ENCODE measurements around the gene CALN1. TPM values are rescaled to one million over a fixed set of nuclear protein-coding genes. Genes with fewer than 3 reads are reported as not detected.
"Not testable (repeated sequence)": the region's sequence is repeated elsewhere in the genome, so short reads cannot be mapped to it uniquely, and the experiment has no call there.

CALN1 gene
- total and polyA plus RNA-seq, 11 donors = not detected

- TF ChIP-seq POLR2A (IDR thresholded peaks at IDR 0.05) (no peak), CTCF (IDR thresholded peaks at IDR 0.05) (no peak)
- intact Hi-C loops (cut with DNase I) = no loop called here
- no peak for DNase-seq
- 80 to 90% (median 86%) methylated on average over 4 of the region's 4 CpGs for WGBS, 4 donors
- H3K4me3 ChIP-seq = no peak overlapping the region
- no peaks in the 10 kb centered on the region for H3K36me3 ChIP-seq
- H3K27me3 ChIP-seq = no peaks in the 10 kb centered on the region
- peaks cover 0 to 7% (median 0%) of the 10 kb centered on the region in 12 donors for H3K9me3 ChIP-seq
- no peak for ATAC-seq
- H3K27ac ChIP-seq = no peak overlapping the region
- H3K4me1 ChIP-seq = no peaks in the 10 kb centered on the region
These were observed 334.4 kb downstream of the CALN1 start for GRCh38 chr7:72077786-72078185.

GRCh38 chr7:72072901-72073300 is 339.2 kb downstream of the CALN1 start:
- ATAC-seq = no peak
- Histone ChIP-seq H3K4me1 (no peaks in the 10 kb centered on the region), H3K27ac (no peak overlapping the region), H3K27me3 (no peaks in the 10 kb centered on the region), H3K4me3 (no peak overlapping the region), H3K36me3 (no peaks in the 10 kb centered on the region), H3K9me3 (peaks cover 0 to 21% (median 9%) of the 10 kb centered on the region in 12 donors)
- DNase-seq = no peak
- intact Hi-C loops (cut with DNase I) = no loop called here
- TF ChIP-seq POLR2A (IDR thresholded peaks at IDR 0.05) = no peak
- no peak for TF ChIP-seq CTCF (IDR thresholded peaks at IDR 0.05)

- no peak for DNase-seq
- no peak for TF ChIP-seq POLR2A (IDR thresholded peaks at IDR 0.05)
- no peak for TF ChIP-seq CTCF (IDR thresholded peaks at IDR 0.05)
These were observed 342.9 kb downstream of the CALN1 start for GRCh38 chr7:72069263-72069662.

GRCh38 chr7:72065764-72066163 is 346.4 kb downstream of the CALN1 start:
- DNase-seq; H3K4me3 ChIP-seq; H3K27me3 ChIP-seq; H3K27ac ChIP-seq; H3K9me3 ChIP-seq; intact Hi-C loops (cut with DNase I); H3K4me1 ChIP-seq; ATAC-seq; H3K36me3 ChIP-seq: not testable (repeated sequence)
- WGBS, 4 donors = 79 to 95% (median 89%) methylated on average over 1 of the region's 1 CpG

More at GRCh38 chr7:72069263-72069662, 342.9 kb downstream of the CALN1 start:
- intact Hi-C loops (cut with DNase I) = no loop called here
- H3K27me3 ChIP-seq = no peaks in the 10 kb centered on the region
- H3K4me1 ChIP-seq = no peaks in the 10 kb centered on the region
- H3K9me3 ChIP-seq = peaks cover 0 to 21% (median 9%) of the 10 kb centered on the region in 12 donors
- no peak overlapping the region for H3K27ac ChIP-seq
- ATAC-seq = no peak
- no peak overlapping the region for H3K4me3 ChIP-seq
- no peaks in the 10 kb centered on the region for H3K36me3 ChIP-seq

- intact Hi-C loops (cut with DNase I) = no loop called here
- H3K4me1 ChIP-seq = no peaks in the 10 kb centered on the region
These were observed 347.2 kb downstream of the CALN1 start for GRCh38 chr7:72064916-72065315.

More at GRCh38 chr7:72064916-72065315, 347.2 kb downstream of the CALN1 start:
- DNase-seq (no peak), ATAC-seq (no peak)
- no peaks in the 10 kb centered on the region for H3K27me3 ChIP-seq
- H3K36me3 ChIP-seq = no peaks in the 10 kb centered on the region
- no peak overlapping the region for H3K4me3 ChIP-seq
- H3K27ac ChIP-seq = no peak overlapping the region
- H3K9me3 ChIP-seq = peaks cover 0 to 5% (median 0%) of the 10 kb centered on the region in 12 donors
- no peak for TF ChIP-seq POLR2A (IDR thresholded peaks at IDR 0.05)
- TF ChIP-seq CTCF (IDR thresholded peaks at IDR 0.05) = no peak

All from heart left ventricle (tissue), 16 donors.